Cerebellar nuclear complex (tissue), 1 donor: Measurements from ENCODE around the gene IFIT1B.
"Not testable (repeated sequence)": the region's sequence is repeated elsewhere in the genome, so short reads cannot be mapped to it uniquely, and the experiment has no call there.

Source experiments
- DNase-seq, 2 experiments: peaks; one replicate each; lab custom pipeline; 2025; lab: John Stamatoyannopoulos, UW

IFIT1B gene

GRCh38 chr10:89348481-89348880 lies 29.4 kb upstream of the IFIT1B start:
- no peak for DNase-seq

- no peak for DNase-seq
Observed at GRCh38 chr10:89348975-89349374, 28.9 kb upstream of the IFIT1B start.

GRCh38 chr10:89350631-89351315 lies 27.1 kb upstream of the IFIT1B start:
- not testable (repeated sequence) for DNase-seq

- no peak for DNase-seq
Observed at GRCh38 chr10:89351412-89351779, 26.5 kb upstream of the IFIT1B start.

- DNase-seq, result no peak
Observed at GRCh38 chr10:89351780-89352597, 25.9 kb upstream of the IFIT1B start.

GRCh38 chr10:89352802-89353201 lies 25.1 kb upstream of the IFIT1B start:
- DNase-seq, result no peak

GRCh38 chr10:89355394-89355931 lies 22.4 kb upstream of the IFIT1B start:
- DNase-seq, result no peak

GRCh38 chr10:89357096-89357495 lies 20.8 kb upstream of the IFIT1B start:
- no peak for DNase-seq

GRCh38 chr10:89357975-89358374 lies 19.9 kb upstream of the IFIT1B start:
- DNase-seq, result no peak

- DNase-seq, result no peak
Observed at GRCh38 chr10:89360157-89360556, 17.7 kb upstream of the IFIT1B start.

- DNase-seq, result no peak
Observed at GRCh38 chr10:89362929-89363328, 14.9 kb upstream of the IFIT1B start.

- no peak for DNase-seq
Observed at GRCh38 chr10:89363729-89364442, 14.0 kb upstream of the IFIT1B start.

GRCh38 chr10:89364531-89364930 lies 13.3 kb upstream of the IFIT1B start:
- DNase-seq, result no peak

- no peak for DNase-seq
Observed at GRCh38 chr10:89367529-89367928, 10.3 kb upstream of the IFIT1B start.

- no peak for DNase-seq
Observed at GRCh38 chr10:89368129-89368528, 9.7 kb upstream of the IFIT1B start.

GRCh38 chr10:89369156-89370105 lies 8.4 kb upstream of the IFIT1B start:
- DNase-seq, result no peak

GRCh38 chr10:89371079-89371478 lies 6.8 kb upstream of the IFIT1B start:
- DNase-seq, result no peak

- no peak for DNase-seq
Observed at GRCh38 chr10:89371987-89372386, 5.9 kb upstream of the IFIT1B start.

GRCh38 chr10:89373916-89374711 lies 3.7 kb upstream of the IFIT1B start:
- DNase-seq, result peak; percentile 49 to 77

GRCh38 chr10:89374713-89375141 lies 3.1 kb upstream of the IFIT1B start:
- peak in 1 of 2 experiments; percentile 45 for DNase-seq
